Right forelimb (tissue), 1 donor: Measurements from ENCODE around the gene PDGFA.

ENCODE experiments used
- DNase-seq: peaks from one replicate; pipeline ENCODE4 v3.0.0-alpha.2; 2018

The PDGFA gene

DNA sequence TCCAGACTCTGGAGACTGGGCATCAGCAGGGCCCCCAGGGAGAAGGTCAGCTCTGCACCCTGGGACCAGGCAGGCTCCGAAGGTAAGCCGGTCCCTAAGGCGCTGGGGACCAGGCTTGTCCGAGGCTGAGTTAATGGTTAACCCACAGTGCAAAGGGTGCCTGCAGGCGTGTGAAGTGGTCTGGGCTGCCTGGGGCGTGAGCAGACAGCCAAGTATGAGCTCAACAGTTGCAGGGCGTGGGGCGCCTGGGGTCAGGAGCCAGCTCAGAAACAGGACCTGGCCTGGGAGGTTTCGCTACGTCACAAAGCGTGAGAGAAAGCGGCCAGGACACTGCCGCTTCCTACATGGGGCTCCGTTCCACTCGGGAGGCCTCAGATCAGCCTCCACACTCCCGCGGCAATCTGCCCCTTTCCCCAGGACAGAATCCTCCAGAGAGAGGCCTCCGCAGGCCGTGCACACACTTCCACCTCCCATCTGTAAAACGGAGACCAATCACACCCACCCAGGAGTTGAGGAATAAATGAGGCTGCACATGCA, 16.0 kb downstream of the PDGFA start:
- DNase-seq = no peak

DNA sequence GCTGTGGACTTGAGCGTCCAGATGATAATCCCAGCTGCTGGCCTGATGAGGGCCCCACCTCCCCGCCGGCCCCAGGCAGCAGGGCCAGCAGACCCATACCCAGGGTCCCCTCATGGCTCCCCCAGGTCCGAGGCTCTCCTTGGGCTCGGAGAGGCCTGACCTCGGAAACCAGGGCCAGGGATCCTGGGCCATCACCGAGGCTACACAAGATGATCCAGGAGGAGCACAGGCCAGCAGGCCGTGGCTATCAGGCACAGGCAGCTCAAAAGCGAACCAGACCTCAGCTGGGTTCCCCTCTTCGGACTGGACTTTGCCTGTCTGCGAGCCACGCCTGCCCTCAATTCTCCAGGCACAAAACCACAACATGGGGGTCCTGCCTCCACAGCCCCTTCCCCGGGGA, 17.4 kb downstream of the PDGFA start:
- DNase-seq = no peak

DNA sequence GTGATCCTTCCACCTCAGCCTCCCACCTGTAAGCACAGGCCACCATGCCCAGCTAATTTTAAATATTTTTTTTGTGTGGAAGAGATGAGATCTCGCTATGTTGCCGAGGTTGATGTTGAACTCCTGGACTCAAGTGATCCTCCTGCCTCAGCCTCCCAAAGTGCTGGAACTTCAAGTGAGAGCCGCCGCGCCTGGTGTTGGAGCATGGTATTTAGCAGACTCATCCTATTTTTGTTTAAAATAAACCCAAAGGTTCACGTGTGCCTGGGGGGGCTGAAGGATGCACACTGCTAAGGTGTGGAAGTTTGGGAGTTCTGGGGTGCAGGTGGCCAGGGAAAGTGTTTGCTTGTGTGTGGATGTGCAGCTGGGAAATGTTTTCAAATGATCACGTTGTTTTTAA, 18.1 kb downstream of the PDGFA start:
- no peak for DNase-seq

DNA sequence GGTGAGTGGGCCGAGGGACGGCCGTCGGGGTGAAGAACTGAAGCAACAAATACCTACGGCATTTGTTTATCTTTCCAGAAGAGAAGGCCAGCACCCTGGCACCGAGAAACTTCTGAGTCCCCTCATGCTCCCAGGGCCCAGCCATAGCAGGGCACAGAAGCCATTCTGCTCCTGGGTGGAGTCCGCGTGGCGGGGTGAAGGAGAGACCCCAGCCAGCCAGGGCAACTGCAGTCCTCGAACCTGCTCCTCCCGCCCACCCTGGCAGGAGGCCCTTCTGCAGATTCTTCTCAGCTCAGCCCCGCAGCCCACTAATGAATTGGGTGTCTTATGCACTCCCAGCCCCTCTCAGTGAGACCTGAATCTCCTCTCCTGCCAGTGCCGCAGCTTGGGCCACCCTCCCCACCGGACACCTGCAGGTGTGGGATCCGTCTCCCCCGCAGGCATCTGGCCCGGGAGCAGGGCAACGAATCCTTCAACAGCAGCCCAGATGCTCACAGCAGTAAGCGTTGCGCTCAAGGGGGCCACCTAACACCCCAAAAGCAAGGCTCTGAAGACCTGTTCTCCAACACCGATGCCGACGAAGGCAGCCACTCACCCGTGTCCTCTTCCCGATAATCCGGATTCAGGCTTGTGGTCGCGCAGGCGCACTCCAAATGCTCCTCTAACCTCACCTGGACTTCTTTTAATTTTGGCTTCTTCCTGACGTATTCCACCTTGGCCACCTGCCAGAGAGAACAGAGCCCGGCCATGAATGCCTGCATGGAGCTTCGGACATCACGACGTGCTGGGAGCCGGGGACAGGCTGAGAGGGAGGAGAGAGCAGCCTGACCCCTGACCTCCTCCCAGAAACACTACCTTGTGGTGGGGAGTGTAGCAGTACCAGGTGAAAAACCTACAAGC, 18.9 kb downstream of the PDGFA start:
- DNase-seq = no peak

DNA sequence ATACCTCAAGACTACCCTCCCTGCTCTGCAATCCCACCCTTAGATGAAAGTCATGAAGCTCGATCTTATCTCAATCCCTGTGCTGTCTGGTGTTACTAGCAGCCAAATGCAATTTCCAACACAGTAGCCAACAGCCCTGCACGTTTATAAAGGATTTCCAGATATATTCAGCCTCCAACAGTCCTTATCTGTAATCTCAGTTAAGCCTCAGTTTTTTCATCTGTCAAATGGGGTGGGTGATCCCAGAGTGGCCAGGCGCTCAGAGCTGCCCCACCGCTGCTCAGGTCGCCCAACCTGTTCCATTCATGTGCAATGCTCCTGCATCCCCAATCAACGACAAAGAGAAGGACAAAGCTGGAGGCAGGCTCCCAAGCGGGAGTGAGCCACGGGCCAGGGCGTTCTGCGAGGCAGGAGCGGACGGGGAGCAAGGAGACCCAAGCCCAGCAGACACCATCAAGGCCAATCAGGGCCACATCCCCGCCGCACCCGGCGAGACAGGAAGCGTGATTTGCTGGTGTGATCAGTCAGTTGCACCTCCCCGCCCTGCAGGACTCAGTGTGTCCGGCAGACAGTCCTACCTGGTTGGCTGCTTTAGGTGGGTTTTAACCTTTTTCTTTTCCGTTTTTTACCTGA, 19.7 kb downstream of the PDGFA start:
- no peak for DNase-seq

DNA sequence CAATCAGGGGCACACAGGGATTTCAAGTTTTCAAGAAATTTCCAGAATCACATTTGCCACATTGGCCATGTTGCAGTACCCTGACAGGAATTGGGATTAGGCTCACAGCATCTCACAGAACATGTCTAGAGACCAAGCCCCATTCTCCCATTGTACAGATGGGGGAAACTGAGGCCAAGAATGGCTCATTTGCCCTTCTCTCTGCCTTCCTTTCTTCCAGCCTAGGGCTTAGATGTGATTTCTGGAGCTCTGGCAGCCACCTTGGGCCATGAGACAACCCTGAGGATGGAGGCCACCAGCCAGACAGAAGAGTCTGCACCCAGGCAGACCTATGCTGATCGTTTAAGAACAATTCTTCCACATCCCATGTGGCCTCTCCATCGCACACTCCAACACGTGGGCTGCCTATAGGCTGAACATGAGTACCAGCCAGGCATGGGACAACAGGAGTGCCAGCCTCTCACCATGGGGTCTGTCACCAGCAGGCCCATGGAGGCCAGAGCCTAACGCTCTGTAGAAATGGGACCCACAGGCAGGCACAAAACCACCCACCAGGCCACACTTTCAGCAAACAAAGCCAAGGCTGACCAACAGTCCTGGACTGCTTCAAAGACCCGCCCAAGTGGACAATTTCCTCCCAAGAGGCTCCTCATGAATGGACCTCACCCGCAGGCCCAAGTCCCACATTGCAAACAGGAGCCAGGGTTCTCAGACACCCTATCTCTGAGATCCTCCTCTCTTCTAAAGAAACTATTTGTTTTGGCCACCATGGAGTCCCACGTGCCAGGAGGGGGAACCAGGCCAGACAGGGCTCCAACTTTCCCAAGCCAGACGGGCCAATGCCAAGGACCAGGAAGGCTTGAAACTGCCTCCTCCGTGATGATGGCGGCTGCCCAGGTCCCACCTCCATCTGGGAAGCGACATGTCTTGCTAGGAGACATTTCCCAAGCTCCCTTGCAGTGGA, 20.7 kb downstream of the PDGFA start:
- no peak for DNase-seq

DNA sequence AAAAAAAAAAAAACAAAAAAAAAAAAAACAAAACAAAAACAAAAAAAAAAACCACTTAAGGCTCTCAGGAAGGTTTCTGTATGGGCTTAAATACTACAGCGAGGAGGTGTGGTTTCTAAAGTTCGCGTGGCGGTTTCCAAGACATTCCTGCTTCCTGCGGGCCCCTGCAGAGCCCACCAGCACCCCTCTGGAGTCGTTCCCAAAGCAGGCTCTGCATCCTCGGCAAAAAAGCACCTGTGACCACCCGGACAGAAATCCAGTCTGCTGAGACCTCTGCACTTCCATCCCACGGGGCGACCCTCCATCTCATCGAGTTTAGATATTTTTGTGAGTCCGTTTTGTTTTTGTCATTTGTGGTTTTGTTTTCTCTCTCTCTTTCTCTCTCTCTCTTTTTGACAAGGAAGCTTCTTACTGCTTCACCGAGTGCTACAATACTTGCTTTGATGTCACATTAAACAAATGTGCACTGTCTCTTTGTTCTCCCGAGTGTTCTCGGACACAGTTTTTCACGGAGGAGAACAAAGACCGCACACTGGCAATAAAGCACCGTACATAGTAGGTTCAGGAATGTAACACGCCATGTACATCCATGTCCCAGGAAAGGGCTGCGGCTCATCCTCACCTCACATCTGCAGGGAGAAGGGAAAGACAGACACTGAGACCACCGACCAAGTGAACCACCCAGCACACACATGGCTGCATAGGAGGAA, 21.5 kb downstream of the PDGFA start:
- no peak for DNase-seq

DNA sequence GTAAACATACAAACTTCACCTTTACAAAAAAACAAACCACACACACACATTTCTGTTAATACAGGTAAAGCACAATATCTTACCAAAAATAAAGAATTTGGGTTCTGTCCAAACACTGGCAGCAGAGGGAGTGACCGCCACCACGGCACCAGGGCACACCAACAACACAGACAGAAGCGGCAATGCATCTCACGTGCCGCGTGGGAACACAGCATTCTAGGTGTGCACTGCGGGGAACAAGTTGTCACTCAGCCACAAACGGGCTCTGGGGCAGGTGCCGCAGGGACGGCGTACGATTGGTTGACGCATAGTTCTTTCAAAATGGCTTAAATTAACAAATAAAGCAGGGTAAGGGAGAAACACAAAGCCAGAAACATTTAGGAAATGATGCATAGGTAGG, 22.3 kb downstream of the PDGFA start:
- no peak for DNase-seq

DNA sequence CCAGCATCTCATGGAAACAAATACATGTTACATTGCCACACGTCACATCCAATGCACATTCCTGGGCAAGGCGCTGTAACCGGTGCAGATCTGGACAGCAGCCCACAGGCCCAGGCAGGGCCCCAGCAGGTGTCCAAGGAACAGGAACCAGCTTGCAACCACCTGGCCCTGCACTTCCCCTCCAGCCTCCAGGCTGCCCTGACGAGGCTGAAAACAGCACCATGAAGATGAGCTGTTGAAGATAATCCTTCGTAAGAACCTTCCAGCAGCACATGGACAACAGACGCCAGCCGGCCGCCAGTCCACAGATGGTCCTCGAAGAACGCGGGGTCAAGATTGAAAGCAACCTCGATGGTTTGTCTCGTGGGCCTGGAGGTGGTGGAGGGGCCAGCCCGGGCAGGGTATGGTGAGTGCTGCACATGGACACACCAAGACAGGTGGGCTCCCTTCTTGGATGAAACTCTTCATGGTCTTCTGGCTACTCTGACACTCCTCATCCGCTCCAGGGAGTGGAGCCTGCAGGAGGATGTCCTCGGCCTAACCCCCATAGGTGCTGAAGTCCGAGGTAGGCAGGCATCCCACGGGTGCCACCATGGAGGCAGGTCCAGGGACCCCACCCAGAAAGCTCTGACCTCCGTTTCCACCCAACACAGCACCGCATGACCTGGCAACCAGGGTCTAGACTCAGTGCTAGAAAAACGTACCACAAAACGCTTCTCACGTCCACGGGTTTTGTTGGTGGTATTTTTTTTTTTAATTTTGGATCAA, 22.9 kb downstream of the PDGFA start:
- DNase-seq = no peak

DNA sequence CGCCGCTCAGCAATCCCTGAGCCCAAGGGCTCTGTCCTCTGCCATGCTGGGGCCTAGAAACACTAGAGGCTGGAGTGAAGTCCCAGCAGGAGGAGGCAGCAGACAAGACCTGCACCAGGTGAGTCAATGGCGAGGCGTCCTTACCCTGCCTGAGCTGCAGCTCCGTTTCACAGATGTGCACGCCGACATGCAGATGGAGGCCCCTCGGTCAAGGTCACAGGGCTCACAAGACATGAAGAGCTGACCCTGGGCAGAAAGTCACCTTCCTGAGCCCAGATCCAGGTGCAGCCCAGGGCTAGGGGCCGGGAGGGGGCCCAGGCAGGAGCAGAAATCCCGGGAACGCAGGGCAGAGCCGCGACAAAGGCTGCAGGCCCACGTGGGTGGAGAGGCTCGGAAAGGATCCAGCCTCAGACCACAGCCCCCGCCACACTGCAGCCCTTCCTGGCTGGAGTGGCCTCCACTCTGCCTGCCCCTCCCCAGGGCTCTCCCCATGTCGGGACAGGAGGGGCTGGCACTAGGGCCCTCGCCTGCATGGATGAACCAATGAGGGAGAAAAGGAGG, 23.8 kb downstream of the PDGFA start:
- no peak for DNase-seq

DNA sequence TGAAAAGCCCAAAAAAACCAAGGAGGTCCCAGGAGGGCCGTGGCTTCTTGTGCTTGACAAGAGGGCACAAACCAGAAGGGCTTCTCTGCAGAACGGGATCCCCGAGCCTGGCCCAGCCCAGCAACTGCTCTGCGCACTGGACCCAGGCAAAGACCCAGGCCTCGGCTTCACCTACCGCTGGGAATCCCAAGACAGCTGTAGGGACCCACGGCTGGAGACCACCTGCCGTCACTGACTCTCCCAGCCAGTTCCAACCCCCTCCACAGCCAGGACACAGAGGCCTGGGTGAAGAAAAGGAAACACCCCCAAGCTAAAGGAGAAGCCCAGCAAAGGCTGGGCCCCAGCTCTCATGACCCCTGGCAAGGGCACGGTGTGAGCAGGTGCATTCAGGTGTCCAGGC, 24.3 kb downstream of the PDGFA start:
- no peak for DNase-seq

DNA sequence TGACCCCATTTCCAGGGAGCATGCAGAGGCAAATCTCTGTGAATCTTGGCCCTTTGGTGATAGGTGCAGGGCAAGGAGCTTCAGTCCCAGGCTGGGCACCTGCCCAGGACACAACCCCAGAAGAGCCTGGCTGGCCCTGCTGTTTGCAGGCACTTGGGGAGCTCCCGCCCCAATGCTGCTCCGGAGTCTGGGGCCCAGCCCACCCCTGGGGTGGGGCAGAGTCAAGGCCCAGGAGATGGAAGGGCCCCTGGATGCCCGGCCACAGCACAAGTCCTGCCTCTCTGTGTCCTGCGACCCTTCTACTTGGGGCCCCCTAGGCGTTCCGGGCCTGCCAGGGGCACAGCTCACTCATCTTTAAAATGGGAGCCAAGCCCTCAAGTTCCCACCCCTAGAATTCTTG, 24.7 kb downstream of the PDGFA start:
- DNase-seq = no peak

DNA sequence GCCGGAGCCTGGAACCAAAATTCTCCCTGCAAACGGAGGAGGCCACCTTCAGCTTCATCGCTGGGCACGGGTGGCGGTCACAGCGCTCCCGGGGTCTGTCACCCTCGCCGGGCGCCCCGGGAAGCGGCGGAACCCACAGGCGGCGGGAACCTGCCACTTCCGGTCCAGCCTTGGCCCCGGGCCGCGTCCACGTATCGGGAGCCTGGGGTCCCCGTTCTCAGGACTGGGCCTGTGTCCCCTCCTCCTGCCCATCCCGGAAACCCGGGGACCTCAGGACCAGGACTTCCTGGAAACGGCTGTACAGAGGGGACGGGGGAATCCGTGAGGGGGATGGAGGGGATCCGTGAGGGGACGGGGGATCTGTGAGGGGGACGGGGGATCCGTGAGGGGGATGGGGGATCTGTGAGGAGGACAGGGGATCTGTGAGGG, 25.4 kb downstream of the PDGFA start:
- no peak for DNase-seq

DNA sequence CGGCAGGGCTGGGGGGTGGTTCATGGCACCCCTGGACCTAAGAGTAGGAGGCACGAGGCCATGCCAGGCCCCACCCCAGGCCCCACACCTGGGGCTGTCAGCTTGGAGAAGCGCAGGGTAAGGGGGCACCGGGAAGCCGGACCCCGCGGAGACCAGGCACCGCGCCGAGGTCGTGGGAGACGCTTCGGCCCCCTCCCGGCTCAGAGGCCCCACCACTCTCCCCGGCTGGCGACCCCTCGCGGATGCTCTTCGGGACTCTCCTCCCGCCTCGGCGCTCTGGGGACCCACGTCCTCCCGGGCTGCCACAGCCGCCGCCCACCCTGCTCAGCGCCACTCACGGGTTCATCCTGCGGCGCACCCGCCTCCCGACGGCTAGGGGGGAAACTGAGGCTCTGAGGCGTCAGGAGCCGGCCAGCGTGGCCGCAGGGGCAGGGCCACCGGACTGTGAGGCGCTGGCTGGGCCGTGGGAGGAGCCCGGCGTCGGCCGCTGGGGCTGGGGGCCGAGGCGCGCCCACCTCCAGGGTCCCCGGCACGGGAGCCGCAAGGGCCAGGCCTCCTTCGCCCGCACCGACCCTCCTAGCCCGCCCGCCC, 25.9 kb downstream of the PDGFA start:
- no peak for DNase-seq

DNA sequence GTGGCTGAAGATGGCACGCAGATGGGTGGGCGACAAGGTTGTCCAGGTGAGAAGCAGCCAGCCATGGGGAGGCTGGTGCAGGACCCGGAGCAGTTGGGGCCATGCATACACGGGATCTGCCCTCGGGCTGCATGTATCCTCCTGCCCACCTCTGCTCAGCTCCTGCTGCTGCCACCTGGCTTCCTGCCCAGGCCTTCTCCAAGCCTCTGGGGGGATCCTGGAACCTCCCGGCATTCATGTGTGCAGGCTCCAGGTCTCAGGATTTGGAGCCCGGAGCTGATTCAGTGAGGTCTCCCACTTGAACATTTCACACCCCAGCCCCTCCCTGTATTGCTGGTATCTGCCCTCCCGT, 27.0 kb downstream of the PDGFA start:
- DNase-seq = no peak

DNA sequence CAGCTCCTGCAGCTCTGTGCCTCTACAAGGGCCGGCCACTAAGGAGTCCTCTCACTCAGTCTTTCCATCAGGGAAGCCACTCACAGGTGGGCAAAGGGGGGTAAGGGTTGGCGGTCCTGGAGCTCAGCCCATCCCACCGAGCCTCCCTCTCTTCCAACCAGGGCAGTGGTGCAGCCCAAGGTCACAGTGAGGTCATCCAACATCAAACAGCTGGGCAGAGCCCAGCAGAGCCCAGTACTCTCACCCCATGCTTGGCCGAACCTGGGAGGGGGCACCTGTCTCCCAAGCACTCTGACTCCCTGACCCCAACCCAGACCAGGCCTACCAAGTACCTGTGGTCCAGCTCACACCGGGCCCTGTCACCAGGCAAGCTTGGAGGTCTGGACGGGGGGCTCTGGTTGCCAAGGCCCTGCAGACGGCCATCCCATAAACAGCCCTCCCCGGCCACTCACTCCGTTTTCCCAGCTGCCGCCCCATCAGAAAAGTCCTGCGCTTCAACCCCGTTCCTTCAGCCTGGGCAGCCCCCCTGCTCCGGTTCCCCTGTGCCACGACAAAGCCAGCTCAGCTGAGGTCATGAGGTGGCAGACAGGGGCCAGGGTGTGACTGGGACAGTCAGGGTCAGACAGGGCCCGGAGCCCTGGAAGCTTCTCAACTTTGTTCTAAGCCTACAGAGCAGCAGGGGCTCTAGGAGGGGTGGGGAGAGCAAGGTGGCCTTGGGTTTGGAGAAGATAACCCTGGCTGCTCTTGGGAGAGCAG, 27.5 kb downstream of the PDGFA start:
- no peak for DNase-seq

DNA sequence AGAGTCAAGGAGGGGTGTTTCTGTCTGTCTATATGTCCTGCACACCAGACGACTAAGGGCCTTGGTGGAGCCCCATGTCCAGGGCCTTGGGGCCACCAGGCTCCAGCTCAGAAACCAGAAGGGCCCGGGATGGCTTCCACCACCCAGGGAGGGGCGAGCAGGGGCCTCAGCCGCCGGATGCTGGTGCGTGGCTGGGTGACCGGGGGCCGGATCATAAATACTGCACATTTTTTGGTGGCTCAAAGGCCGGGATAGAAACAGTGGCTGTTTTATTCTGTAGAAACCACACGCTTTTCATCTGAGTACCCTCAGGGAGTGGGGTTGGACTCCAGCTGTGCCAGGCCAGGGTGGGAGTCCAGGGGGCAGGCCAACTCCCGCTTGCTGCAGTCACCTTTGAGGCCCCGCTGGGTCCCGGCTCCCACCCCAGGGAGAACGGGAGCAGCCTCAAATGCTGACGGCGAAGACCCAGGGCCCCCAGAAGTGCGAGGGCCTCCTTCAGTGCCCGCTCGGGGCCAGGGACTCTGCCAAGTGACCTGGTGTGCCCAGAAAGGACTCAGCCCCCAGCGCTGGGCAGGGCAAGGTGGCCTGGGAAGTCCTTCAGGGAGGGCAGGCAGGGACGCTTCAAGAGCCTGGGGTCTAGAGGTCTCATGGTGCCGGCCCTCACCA, 28.2 kb downstream of the PDGFA start:
- no peak for DNase-seq

DNA sequence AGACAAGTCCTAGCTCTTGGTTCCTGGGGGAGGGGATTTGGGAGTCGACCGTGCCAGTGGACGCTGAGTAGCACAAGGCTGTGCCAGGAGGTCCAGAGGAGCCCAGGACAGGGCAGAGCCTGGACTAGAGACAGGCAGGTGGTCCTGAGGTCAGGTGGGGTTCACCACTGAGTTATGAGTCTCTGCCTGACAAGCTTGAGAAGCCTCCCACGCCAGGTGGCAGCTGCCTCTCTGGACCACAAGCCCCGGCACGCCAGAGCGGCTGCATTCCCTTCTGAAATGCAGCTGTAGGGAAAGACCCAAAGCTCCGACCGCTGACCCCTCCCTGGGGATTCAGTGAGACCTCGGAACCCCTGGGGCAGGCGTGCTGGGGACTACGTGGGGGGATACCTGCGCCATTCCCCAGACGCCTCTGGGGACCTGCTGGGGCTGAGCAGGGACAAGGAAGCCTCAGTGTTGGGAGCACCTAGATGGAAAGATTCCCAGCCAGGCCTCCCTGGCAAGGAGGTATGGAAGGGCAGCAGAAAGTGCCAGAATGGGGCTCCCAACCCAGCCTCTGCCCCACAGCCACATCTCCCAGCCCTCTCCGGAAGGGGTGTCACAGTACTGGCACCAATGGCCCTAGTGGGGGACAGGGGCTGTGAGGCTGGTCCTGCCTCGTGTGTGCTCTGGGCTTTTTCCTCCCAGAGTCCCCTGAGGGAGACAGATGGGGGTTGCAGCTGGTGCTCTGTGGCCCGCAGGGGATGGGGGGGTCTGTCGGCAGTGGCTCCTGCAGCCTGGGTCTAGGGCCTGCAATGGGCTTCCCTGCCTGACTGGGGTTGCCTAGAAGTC, 29.0 kb downstream of the PDGFA start:
- DNase-seq = no peak

DNA sequence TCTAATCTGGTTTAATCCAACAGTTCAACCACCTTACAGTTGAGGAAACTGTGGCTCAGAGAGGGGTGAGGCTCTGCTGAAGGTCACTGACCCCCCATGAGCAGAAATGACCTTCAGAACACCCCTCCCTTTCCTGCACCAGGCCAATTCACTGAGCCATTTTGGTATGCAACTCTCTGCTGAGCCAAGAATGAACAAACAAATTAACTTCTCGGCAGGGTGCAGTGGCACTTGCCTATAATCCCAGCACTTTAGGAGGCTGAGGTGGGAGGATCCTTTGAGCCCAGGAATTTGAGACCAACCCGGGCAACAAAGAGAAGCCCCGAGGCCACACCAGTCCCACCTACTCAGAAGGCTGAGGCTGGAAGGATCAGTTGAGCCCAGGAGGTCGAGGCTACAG, 29.8 kb downstream of the PDGFA start:
- no peak for DNase-seq
